GM12878 (cell line): ENCODE measurements around the gene CDC34. TPM values are rescaled to one million over a fixed set of nuclear protein-coding genes. Genes with fewer than 3 reads are reported as not detected.

Source experiments
- ATAC-seq: fragments of 200-7000 bp; cut with Tn5 transposase; 3 replicates; pipeline ENCODE4 v1.9.1; 2020; ENCODE audit warnings: mild to moderate bottlenecking, moderate library complexity
- BruUV-seq: library from RNA; stranded (reverse); fragments of 400-500 nt; replicated peaks from 2 replicates; lab custom pipeline; 2021; lab: Mats Ljungman, UMichigan
- CTCF ChIA-PET: fragments of 300-600 bp; sonication (Branson Sonifier 250); formaldehyde crosslinking; extraction: SDS; loops from one replicate; lab custom pipeline; 2021; ENCODE audit warnings: inconsistent platforms; lab: Yijun Ruan, JAX
- POLR2A ChIA-PET: fragments of 350-600 bp; formaldehyde crosslinking; extraction: SDS; loops from one replicate; lab custom pipeline; 2021; ENCODE audit warnings: inconsistent platforms; lab: Charles Lee
- RAD21 ChIA-PET: fragments of 300-600 bp; sonication (Branson Sonifier 250); formaldehyde crosslinking; loops from one replicate; lab custom pipeline; 2023; ENCODE audit warnings: antibody characterized with exemption; ENCODE audit not compliant: unreplicated experiment; lab: Charles Lee
- SMC1A ChIA-PET: fragments of 300-600 bp; sonication (Branson Sonifier 250); formaldehyde crosslinking; loops from one replicate; lab custom pipeline; 2023; ENCODE audit not compliant: unreplicated experiment, uncharacterized antibody; lab: Charles Lee
- DNase-seq: peaks from one replicate; pipeline ENCODE4 v3.0.0-alpha.2; 2011; ENCODE audit warnings: low read depth, low spot score
- FAIRE-seq: peaks from 3 replicates; lab custom pipeline; 2011; peaks lifted over from hg19 to GRCh38; lab: Jason Lieb, UNC
- H2AFZ ChIP-seq: 2 replicates; pipeline ENCODE4 v1.6.0; 2011; ENCODE audit warnings: low read depth, low read length, control low read depth; ENCODE audit not compliant: control insufficient read depth
- H3K27ac ChIP-seq: 2 replicates; pipeline ENCODE4 v1.5.1; 2011; ENCODE audit warnings: control low read depth; ENCODE audit not compliant: control insufficient read depth, insufficient read depth
- H3K27me3 ChIP-seq, 2 experiments: replicated peaks in 1 of 2; 2 replicates each; pipeline versions ENCODE4 v1.6.0 to v1.6.1; 2011; ENCODE audit warnings: low read length in 1 of 2; ENCODE audit not compliant: control insufficient read depth in 2 of 2, insufficient read depth in 2 of 2
- H3K36me3 ChIP-seq, 2 experiments: 2 replicates each; pipeline ENCODE4 v1.5.1; 2011; ENCODE audit warnings: low read length in 1 of 2; ENCODE audit not compliant: control insufficient read depth in 2 of 2, insufficient read depth in 2 of 2
- H3K4me1 ChIP-seq: 2 replicates; pipeline ENCODE4 v1.6.1; 2011; ENCODE audit warnings: mild to moderate bottlenecking, low read length, moderate library complexity, mixed read lengths; ENCODE audit not compliant: control insufficient read depth, insufficient read depth
- H3K4me2 ChIP-seq: 2 replicates; pipeline ENCODE4 v1.6.0; 2011; ENCODE audit warnings: control low read depth; ENCODE audit not compliant: control insufficient read depth, insufficient read depth
- H3K4me3 ChIP-seq: fragments of 200-600 bp; sonication (generic); 2 replicates; pipeline ENCODE4 v1.5.1; 2016
- H3K79me2 ChIP-seq: 2 replicates; pipeline ENCODE4 v1.6.0; 2011; ENCODE audit warnings: low read length; ENCODE audit not compliant: control insufficient read depth, insufficient read depth
- H3K9ac ChIP-seq: 2 replicates; pipeline ENCODE4 v1.8.0; 2011; ENCODE audit warnings: low read length, control low read depth, mixed read lengths; ENCODE audit not compliant: control insufficient read depth, insufficient read depth
- H3K9me3 ChIP-seq: replicated peaks from 3 replicates; pipeline ENCODE4 v1.5.1; 2011; ENCODE audit warnings: mild to moderate bottlenecking, low read length; ENCODE audit not compliant: control insufficient read depth, insufficient read depth
- H4K20me1 ChIP-seq: 2 replicates; pipeline ENCODE4 v1.6.0; 2011; ENCODE audit not compliant: control insufficient read depth, insufficient read depth
- CEBPB ChIP-seq, 2 experiments: fragments of 150-350 bp in 1 of 2; IDR thresholded peaks; 2 replicates each; pipeline ENCODE4 v1.6.1; 2012 to 2014; ENCODE audit warnings: low read depth in 2 of 2, low read length in 2 of 2, borderline replicate concordance in 1 of 2, inconsistent platforms in 1 of 2
- EGR1 ChIP-seq, 2 experiments: IDR thresholded peaks; 1 replicate in 1 of 2; 2 replicates in 1 of 2; pipeline ENCODE4 v1.6.1; 2011 to 2012; ENCODE audit warnings: low read depth in 2 of 2, low read length in 2 of 2, borderline replicate concordance in 1 of 2, mild to moderate bottlenecking in 1 of 2, moderate library complexity in 1 of 2
- ESRRA ChIP-seq: IDR thresholded peaks from 2 replicates; pipeline ENCODE4 v1.6.1; 2012; ENCODE audit warnings: mild to moderate bottlenecking, low read length, improper control_type of control experiment
- IRF4 ChIP-seq: IDR thresholded peaks from 2 replicates; pipeline ENCODE4 v1.6.1; 2011; ENCODE audit warnings: low read depth, low read length
- JUND ChIP-seq: IDR thresholded peaks from 2 replicates; pipeline ENCODE4 v1.6.1; 2012; ENCODE audit warnings: low read depth, mild to moderate bottlenecking, low read length, improper control_type of control experiment, moderate library complexity
- KDM1A ChIP-seq: fragments of 200-600 bp; sonication (generic); IDR thresholded peaks from 2 replicates; pipeline ENCODE4 v1.6.1; 2016; ENCODE audit warnings: borderline replicate concordance
- MYB ChIP-seq: fragments of 150-350 bp; IDR thresholded peaks from 2 replicates; pipeline ENCODE4 v1.6.1; 2014; ENCODE audit warnings: mild to moderate bottlenecking, low read depth, low read length, borderline replicate concordance
- NFIC ChIP-seq: IDR thresholded peaks from 2 replicates; pipeline ENCODE4 v1.6.1; 2012; ENCODE audit warnings: low read depth, mild to moderate bottlenecking, inconsistent platforms, low read length, moderate library complexity
- NFYA ChIP-seq: IDR thresholded peaks from 2 replicates; pipeline ENCODE4 v1.6.1; 2011; ENCODE audit warnings: low read depth, mild to moderate bottlenecking, low read length, improper control_type of control experiment, borderline replicate concordance
- RFX5 ChIP-seq: IDR thresholded peaks from 2 replicates; pipeline ENCODE4 v1.6.1; 2011; ENCODE audit warnings: low read depth, low read length, improper control_type of control experiment
- SPI1 ChIP-seq: IDR thresholded peaks from 2 replicates; pipeline ENCODE4 v1.6.1; 2011; ENCODE audit warnings: low read depth, mild to moderate bottlenecking, low read length, moderate library complexity, borderline replicate concordance; ENCODE audit not compliant: insufficient read depth
- SREBF1 ChIP-seq: IDR thresholded peaks from 2 replicates; pipeline ENCODE4 v1.6.1; 2012; ENCODE audit warnings: mild to moderate bottlenecking, low read length
- ZNF384 ChIP-seq: IDR thresholded peaks from 2 replicates; pipeline ENCODE4 v1.6.1; 2012; ENCODE audit warnings: low read depth, mild to moderate bottlenecking, low read length, improper control_type of control experiment, borderline replicate concordance
- ZZZ3 ChIP-seq: IDR thresholded peaks from 2 replicates; pipeline ENCODE4 v1.6.1; 2011; ENCODE audit warnings: low read depth; ENCODE audit not compliant: control insufficient read depth, insufficient read length
- WGBS: methylation state at CpG from one replicate; pipeline ENCODE4 v1.1.6; 2016; ENCODE audit warnings: low lambda C conversion rate; ENCODE audit not compliant: insufficient replicate concordance, insufficient coverage; ENCODE audit errors: missing lambda C conversion rate; 5-methylcytosine and 5-hydroxymethylcytosine counted together
- in situ Hi-C: fragments of 300-500 bp; cut with MboI; formaldehyde crosslinking; loops from 9 replicates; pipeline ENCODE4 v1.14.3; 2018; ENCODE audit warnings: mixed read lengths
- intact Hi-C: fragments of 100-400 bp; cut with micrococcal nuclease; formaldehyde crosslinking; loops from one replicate; pipeline ENCODE4 v1.14.2; 2022; ENCODE audit not compliant: unreplicated experiment
- polyA plus RNA-seq, 11 experiments: library from polyadenylated mRNA; depleted of rRNA in 4 of 11; unstranded in 6 of 11; stranded (reverse) in 5 of 11; fragments of >200 nt; fragmentation: Nextera tagmentation in 4 of 11; fragmentation: Illumina TruSeq in 1 of 11; extraction: Ambion mirVana in 4 of 11; extraction: Trizol in 1 of 11; gene quantifications; 1 replicate in 1 of 11; 2 replicates in 10 of 11; pipeline versions ENCODE4 v1.2.1 to v1.2.3, GENCODE V29; 2011 to 2016; ENCODE audit warnings: inconsistent platforms in 2 of 11, missing spikeins in 2 of 11, low read depth in 1 of 11
- total RNA-seq, 4 experiments: library from RNA; depleted of rRNA in 3 of 4; stranded (reverse); fragments of >200 nt in 3 of 4; fragmentation: Illumina TruSeq in 1 of 4; extraction: Trizol in 1 of 4; gene quantifications; 2 replicates each; pipeline versions ENCODE4 v1.2.1 to v1.2.3, GENCODE V29; 2013 to 2021
- TF ChIP-seq, protein P1 (sequence below): fragments of 450-650 bp; IDR thresholded peaks from 2 replicates; pipeline ENCODE4 v1.6.1; 2017; ENCODE audit warnings: borderline replicate concordance
- TF ChIP-seq, protein P2 (sequence below): fragments of 450-650 bp; IDR thresholded peaks from 2 replicates; pipeline ENCODE4 v1.6.1; 2017; ENCODE audit warnings: mild to moderate bottlenecking, moderate library complexity

CDC34 gene
- total and polyA plus RNA-seq, 10 of the 15 experiments (the other 5 are each of a cell fraction or from before 2014, with no cell fraction given) = 0.31 to 48.9 (median 28.5) TPM

DNA sequence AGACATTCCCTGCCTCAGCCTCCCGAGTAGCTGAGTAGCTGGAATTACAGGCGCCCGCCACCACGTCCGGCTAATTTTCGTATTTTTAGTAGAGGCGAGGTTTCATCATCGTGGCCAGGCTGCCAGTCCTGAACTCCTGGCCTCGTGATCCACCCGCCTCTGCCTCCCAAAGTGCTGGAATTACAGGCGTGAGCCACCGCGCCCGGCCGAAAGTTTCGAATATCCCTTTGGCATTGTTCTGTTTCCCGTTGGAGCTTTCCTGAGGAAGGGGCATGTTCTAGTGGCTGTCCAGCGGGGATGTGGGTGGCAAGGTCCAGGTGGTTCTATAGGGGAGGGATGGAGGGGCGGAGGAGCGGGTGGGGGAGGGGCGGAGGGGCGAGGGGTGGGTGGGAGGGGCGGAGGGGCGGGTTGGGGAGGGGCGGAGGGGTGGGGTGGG, 38.7 kb downstream of the CDC34 start:
- RAD21 ChIA-PET = no interaction called here
- H3K4me3 ChIP-seq = no peak overlapping the region
- H3K36me3 ChIP-seq = no peaks in the 10 kb centered on the region
- H3K4me2 ChIP-seq = no peak overlapping the region
- no peak overlapping the region for H3K9ac ChIP-seq
- SMC1A ChIA-PET = interaction anchor here (0.8 kb wide), 1 partner anchor 321 kb away, joined by 3 read pairs; no protein-coding TSS in a partner anchor
- H3K27me3 ChIP-seq = no peaks in the 10 kb centered on the region
- CTCF ChIA-PET = no interaction called here
- H3K4me1 ChIP-seq = 0 out of 2 replicates have a peak, but pooled peaks cover 3% of the 10 kb centered on the region
- no peak overlapping the region for H3K27ac ChIP-seq
- peaks cover 27% of the 10 kb centered on the region for H3K79me2 ChIP-seq
- H2AFZ ChIP-seq = no peak overlapping the region
- 85% methylated on average over 18 of the region's 25 CpGs for WGBS
- in situ Hi-C loops = no loop called here
- H3K9me3 ChIP-seq = no peaks in the 10 kb centered on the region; the same call in 2 of the 3 replicates
- no peaks in the 10 kb centered on the region for H4K20me1 ChIP-seq
- BruUV-seq = no TSS peak
- POLR2A ChIA-PET = no interaction called here
- TF ChIP-seq SREBF1 = no peak
- TF ChIP-seq, protein P1, sequence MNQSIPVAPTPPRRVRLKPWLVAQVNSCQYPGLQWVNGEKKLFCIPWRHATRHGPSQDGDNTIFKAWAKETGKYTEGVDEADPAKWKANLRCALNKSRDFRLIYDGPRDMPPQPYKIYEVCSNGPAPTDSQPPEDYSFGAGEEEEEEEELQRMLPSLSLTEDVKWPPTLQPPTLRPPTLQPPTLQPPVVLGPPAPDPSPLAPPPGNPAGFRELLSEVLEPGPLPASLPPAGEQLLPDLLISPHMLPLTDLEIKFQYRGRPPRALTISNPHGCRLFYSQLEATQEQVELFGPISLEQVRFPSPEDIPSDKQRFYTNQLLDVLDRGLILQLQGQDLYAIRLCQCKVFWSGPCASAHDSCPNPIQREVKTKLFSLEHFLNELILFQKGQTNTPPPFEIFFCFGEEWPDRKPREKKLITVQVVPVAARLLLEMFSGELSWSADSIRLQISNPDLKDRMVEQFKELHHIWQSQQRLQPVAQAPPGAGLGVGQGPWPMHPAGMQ = no peak
- no peak for TF ChIP-seq RFX5
- TF ChIP-seq SPI1 = no peak
- no peak for TF ChIP-seq JUND
- no peak for TF ChIP-seq NFYA
- TF ChIP-seq ESRRA = no peak
- no peak for TF ChIP-seq CEBPB (IDR thresholded peaks at IDR 0.05; ENCODE audit: borderline replicate concordance in 1 of 2, low read depth in 2 of 2, low read length in 2 of 2)
- TF ChIP-seq KDM1A = no peak
- TF ChIP-seq EGR1 (IDR thresholded peaks at IDR 0.05; ENCODE audit: borderline replicate concordance in 1 of 2, low read depth in 2 of 2, low read length in 2 of 2) = no peak
- TF ChIP-seq ZZZ3 = no peak
- TF ChIP-seq, protein P2, sequence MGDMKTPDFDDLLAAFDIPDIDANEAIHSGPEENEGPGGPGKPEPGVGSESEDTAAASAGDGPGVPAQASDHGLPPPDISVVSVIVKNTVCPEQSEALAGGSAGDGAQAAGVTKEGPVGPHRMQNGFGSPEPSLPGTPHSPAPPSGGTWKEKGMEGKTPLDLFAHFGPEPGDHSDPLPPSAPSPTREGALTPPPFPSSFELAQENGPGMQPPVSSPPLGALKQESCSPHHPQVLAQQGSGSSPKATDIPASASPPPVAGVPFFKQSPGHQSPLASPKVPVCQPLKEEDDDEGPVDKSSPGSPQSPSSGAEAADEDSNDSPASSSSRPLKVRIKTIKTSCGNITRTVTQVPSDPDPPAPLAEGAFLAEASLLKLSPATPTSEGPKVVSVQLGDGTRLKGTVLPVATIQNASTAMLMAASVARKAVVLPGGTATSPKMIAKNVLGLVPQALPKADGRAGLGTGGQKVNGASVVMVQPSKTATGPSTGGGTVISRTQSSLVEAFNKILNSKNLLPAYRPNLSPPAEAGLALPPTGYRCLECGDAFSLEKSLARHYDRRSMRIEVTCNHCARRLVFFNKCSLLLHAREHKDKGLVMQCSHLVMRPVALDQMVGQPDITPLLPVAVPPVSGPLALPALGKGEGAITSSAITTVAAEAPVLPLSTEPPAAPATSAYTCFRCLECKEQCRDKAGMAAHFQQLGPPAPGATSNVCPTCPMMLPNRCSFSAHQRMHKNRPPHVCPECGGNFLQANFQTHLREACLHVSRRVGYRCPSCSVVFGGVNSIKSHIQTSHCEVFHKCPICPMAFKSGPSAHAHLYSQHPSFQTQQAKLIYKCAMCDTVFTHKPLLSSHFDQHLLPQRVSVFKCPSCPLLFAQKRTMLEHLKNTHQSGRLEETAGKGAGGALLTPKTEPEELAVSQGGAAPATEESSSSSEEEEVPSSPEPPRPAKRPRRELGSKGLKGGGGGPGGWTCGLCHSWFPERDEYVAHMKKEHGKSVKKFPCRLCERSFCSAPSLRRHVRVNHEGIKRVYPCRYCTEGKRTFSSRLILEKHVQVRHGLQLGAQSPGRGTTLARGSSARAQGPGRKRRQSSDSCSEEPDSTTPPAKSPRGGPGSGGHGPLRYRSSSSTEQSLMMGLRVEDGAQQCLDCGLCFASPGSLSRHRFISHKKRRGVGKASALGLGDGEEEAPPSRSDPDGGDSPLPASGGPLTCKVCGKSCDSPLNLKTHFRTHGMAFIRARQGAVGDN = no peak
- no peak for TF ChIP-seq ZNF384
- no peak for TF ChIP-seq NFIC
- no peak for TF ChIP-seq IRF4
- TF ChIP-seq MYB = no peak
- ATAC-seq = no peak
- FAIRE-seq = no peak
- intact Hi-C loops = loop anchor here (5.0 kb wide), 2 partner anchors 38 to 62 kb away; partner anchors contain the start of genes CDC34 and POLRMT
- DNase-seq = no peak
